Nucleus accumbens (tissue), 56 donors: Measurements from ENCODE around the gene RNF175.
"Not testable (repeated sequence)": the region's sequence is repeated elsewhere in the genome, so short reads cannot be mapped to it uniquely, and the experiment has no call there.

Experiments used
- DNase-seq, 56 donors: peaks; one replicate each; lab custom pipeline; 2025; lab: John Stamatoyannopoulos, UW

RNF175 gene

GRCh38 chr4:153684971-153685371 lies 74.9 kb downstream of the RNF175 start:
- no peak for DNase-seq

- peak in 15 of 56 donors; percentile 1 to 44 (median 7) for DNase-seq
These were observed 75.4 kb downstream of the RNF175 start, which contains the start of gene TLR2 for GRCh38 chr4:153684182-153684970. Gene TLR2, plus strand, starts transcription at chr4:153684280. Its CDS starts 18,628 bp downstream, at chr4:153702908.

- DNase-seq = peak in 2 of 56 donors; percentile 1 to 11
These were observed 76.1 kb downstream of the RNF175 start for GRCh38 chr4:153683763-153684181.

- DNase-seq = no peak
These were observed 80.3 kb downstream of the RNF175 start for GRCh38 chr4:153679486-153679885.

- no peak for DNase-seq
These were observed 82.8 kb downstream of the RNF175 start for GRCh38 chr4:153676984-153677383.

- no peak for DNase-seq
These were observed 83.3 kb downstream of the RNF175 start for GRCh38 chr4:153676486-153676885.

GRCh38 chr4:153669838-153670237 lies 90.0 kb downstream of the RNF175 start:
- DNase-seq = no peak

GRCh38 chr4:153668647-153669046 lies 91.2 kb downstream of the RNF175 start:
- no peak for DNase-seq

- DNase-seq = not testable (repeated sequence)
These were observed 93.3 kb downstream of the RNF175 start for GRCh38 chr4:153666505-153666904.

- DNase-seq = no peak
These were observed 96.2 kb downstream of the RNF175 start for GRCh38 chr4:153663667-153664066.

- no peak for DNase-seq
These were observed 97.9 kb downstream of the RNF175 start for GRCh38 chr4:153661908-153662307.

- no peak for DNase-seq
These were observed 98.5 kb downstream of the RNF175 start for GRCh38 chr4:153661215-153661822.
